Measurements from ENCODE around the gene KCNAB1.

Gene KCNAB1

GRCh38 chr3:156227704-156228103, 107.3 kb downstream of the KCNAB1 start:
- TF ChIP-seq CTCF (IDR thresholded peaks at IDR 0.05), result no peak

- TF ChIP-seq CTCF (IDR thresholded peaks at IDR 0.05), result no peak
Measured at GRCh38 chr3:156230278-156230900, 110.0 kb downstream of the KCNAB1 start.

GRCh38 chr3:156233876-156234275, 113.5 kb downstream of the KCNAB1 start:
- no peak for TF ChIP-seq CTCF (IDR thresholded peaks at IDR 0.05)

- no peak for TF ChIP-seq CTCF (IDR thresholded peaks at IDR 0.05)
Measured at GRCh38 chr3:156236556-156237260, 116.3 kb downstream of the KCNAB1 start.

GRCh38 chr3:156240642-156241041, 120.3 kb downstream of the KCNAB1 start:
- no peak for TF ChIP-seq CTCF (IDR thresholded peaks at IDR 0.05)

GRCh38 chr3:156246961-156247725, 126.8 kb downstream of the KCNAB1 start:
- TF ChIP-seq CTCF (IDR thresholded peaks at IDR 0.05), result no peak

GRCh38 chr3:156250550-156250949, 130.2 kb downstream of the KCNAB1 start:
- TF ChIP-seq CTCF (IDR thresholded peaks at IDR 0.05), result no peak
